Effector memory CD4-positive, alpha-beta T cell (primary cell): ENCODE data around the gene CEP162.
"Not testable (repeated sequence)": the region's sequence is repeated elsewhere in the genome, so short reads cannot be mapped to it uniquely, and the experiment has no call there.

Source experiments
- DNase-seq, 3 donors: peaks; one replicate each; pipeline ENCODE4 v3.0.0-alpha.2; 2020
- H3K27ac ChIP-seq: 2 replicates; pipeline ENCODE4 v1.7.0; 2013; ENCODE audit warnings: mild to moderate bottlenecking, low read length, moderate library complexity; ENCODE audit not compliant: insufficient read depth, poor library complexity, severe bottlenecking
- H3K27me3 ChIP-seq: replicated peaks from 2 replicates; pipeline ENCODE4 v1.7.0; 2013; ENCODE audit warnings: mild to moderate bottlenecking, low read length; ENCODE audit not compliant: insufficient read depth, control insufficient read depth, poor library complexity, severe bottlenecking
- H3K36me3 ChIP-seq: 2 replicates; pipeline ENCODE4 v1.7.0; 2013; ENCODE audit warnings: mild to moderate bottlenecking, low read length, moderate library complexity; ENCODE audit not compliant: control insufficient read depth, insufficient read depth
- H3K4me1 ChIP-seq: 2 replicates; pipeline ENCODE4 v1.7.0; 2013; ENCODE audit warnings: low read length, mild to moderate bottlenecking; ENCODE audit not compliant: control insufficient read depth, insufficient read depth, poor library complexity, severe bottlenecking
- H3K4me3 ChIP-seq: 2 replicates; pipeline ENCODE4 v1.7.0; 2013; ENCODE audit warnings: low read length, low read depth, mild to moderate bottlenecking; ENCODE audit not compliant: insufficient read depth, poor library complexity, severe bottlenecking
- H3K9me3 ChIP-seq: 2 replicates; pipeline ENCODE4 v1.7.0; 2013; ENCODE audit warnings: mild to moderate bottlenecking, low read length, moderate library complexity; ENCODE audit not compliant: control insufficient read depth

The CEP162 gene

DNA sequence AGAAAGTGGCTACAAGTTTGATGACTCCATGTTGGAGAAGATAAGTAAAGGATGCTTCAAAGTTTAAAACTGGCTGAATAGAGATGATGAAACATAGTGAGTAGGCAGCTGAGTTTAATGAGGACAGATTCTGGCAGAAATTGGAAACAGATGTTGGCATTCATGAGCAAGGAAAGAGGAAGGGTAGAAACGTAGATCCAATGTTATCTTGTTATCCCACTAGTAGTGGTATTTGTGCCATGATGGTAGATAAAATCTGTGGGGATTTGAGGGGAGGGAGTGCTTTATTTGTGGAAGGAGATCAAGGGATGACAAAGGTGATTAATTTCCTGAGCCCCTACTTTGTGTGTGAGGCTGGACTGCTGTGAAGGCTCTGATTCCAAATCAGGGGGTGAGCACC lies 124.4 kb downstream of the CEP162 start:
- Histone ChIP-seq H3K4me3 (no peak overlapping the region), H3K27me3 (no peaks in the 10 kb centered on the region), H3K27ac (no peak overlapping the region), H3K9me3 (no peaks in the 10 kb centered on the region), H3K36me3 (no peaks in the 10 kb centered on the region), H3K4me1 (no peaks in the 10 kb centered on the region)
- no peak for DNase-seq

DNA sequence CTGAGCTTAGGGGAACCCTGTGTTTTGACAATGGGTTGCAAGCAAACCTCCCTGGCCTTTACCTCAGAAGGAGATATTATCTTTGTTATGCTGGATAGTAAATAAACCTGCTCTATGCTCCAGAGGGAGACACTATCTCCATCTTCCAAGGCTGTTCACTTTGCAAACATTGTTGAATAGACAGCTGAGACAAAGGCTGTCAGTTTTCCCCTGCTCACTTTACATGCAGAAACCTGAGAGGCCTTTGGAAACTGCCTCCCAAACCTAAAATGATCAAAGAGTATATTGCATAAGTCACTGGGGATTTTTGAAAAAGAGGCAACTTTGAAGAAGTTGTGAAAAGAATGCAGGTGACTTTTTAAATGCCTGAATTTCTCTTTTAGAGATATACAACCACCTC lies 132.3 kb downstream of the CEP162 start:
- Histone ChIP-seq H3K36me3 (no peaks in the 10 kb centered on the region), H3K4me1 (no peaks in the 10 kb centered on the region), H3K27me3 (no peaks in the 10 kb centered on the region), H3K27ac (no peak overlapping the region), H3K4me3 (no peak overlapping the region), H3K9me3 (no peaks in the 10 kb centered on the region)
- DNase-seq: no peak

DNA sequence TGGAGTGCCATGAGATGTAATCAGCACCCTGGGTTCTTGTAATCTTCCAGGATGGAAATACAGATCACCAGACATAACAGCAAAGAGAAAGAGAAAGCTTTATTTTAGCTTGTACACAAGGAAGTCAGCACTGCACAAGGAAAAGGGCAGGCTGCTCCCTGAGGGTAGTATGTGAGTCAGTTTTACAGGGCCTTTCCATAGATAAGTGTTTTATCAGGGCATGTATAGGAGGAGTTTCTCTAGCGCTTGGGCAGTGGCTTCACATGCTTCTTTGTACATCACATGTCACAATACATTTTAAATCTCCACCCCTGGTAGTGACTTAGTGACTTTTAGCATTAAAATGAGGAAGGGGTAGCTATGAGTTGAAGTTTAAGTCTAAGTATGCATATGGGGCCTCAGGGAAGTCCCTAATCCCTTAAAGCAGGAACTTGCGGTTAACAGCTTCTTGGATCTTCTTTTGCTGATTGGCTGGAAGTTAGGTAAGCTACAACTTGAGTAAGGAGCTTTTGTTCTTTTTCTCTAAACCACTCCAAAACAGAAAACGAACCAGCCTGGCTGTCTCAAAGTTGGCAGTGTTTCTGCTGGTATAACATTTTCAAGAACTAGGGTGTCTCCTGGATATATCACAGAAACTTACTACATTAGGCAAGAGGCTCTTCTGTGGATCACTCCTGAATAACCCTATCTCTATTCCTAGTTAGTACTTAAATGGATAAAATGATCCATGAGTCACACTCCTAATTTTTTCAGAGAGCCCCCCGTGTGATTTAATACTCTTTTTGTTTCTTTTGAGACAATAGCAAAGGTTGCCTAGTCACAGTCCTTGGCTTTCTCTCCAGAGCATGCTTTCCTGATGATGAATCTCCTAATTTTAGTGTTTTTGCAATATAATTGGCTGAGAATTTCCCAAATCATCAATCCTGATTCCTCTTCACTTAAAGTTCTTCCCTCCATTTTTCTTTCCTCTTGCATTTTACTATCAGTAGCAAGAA lies 133.7 kb downstream of the CEP162 start:
- Histone ChIP-seq H3K36me3 (no peaks in the 10 kb centered on the region), H3K4me1 (no peaks in the 10 kb centered on the region), H3K9me3 (no peaks in the 10 kb centered on the region), H3K27ac (no peak overlapping the region), H3K27me3 (no peaks in the 10 kb centered on the region), H3K4me3 (no peak overlapping the region)
- DNase-seq: no peak

DNA sequence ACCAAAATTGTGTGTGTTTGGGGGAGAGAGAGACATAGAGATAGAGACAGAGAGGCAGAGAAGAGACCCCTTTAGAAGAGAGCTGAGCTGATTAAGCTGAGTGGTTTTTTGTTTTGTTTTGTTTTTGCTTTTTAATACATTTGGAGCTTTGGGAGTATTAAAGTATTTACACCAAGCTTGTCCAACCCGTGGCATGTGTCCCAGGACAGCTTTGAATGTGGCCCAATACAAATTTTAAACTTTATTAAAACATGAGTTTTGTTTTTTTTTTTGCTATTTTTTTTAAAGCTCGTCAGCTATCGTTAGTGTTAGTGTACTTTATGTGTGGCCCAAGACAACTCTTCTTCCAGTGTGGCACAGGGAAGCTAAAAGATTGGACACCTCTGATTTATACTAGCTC lies 137.9 kb downstream of the CEP162 start:
- no peaks in the 10 kb centered on the region for H3K36me3 ChIP-seq
- H3K27me3 ChIP-seq: no peaks in the 10 kb centered on the region
- no peaks in the 10 kb centered on the region for H3K4me1 ChIP-seq
- DNase-seq: no peak
- no peaks in the 10 kb centered on the region for H3K9me3 ChIP-seq
- no peak overlapping the region for H3K27ac ChIP-seq
- H3K4me3 ChIP-seq: no peak overlapping the region

DNA sequence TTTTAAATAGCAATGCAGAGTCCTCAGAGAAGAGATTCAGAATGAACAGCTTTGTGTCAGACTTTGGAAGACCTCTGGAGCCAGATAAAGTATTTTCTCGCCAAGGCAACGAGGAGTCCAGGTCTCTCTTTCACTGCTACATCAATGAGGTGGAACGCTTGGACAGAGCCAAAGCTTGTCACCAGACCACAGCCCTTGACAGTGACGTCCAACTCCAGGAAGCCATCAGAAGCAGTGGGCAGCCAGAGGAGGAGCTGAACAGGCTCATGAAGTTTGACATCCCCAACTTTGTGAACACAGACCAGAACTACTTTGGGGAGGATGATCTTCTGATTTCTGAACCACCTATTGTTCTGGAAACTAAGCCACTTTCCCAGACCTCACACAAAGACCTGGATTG lies 138.4 kb downstream of the CEP162 start:
- Histone ChIP-seq H3K27me3 (no peaks in the 10 kb centered on the region), H3K27ac (no peak overlapping the region), H3K4me3 (no peak overlapping the region), H3K9me3 (no peaks in the 10 kb centered on the region), H3K4me1 (no peaks in the 10 kb centered on the region), H3K36me3 (no peaks in the 10 kb centered on the region)
- DNase-seq: no peak

DNA sequence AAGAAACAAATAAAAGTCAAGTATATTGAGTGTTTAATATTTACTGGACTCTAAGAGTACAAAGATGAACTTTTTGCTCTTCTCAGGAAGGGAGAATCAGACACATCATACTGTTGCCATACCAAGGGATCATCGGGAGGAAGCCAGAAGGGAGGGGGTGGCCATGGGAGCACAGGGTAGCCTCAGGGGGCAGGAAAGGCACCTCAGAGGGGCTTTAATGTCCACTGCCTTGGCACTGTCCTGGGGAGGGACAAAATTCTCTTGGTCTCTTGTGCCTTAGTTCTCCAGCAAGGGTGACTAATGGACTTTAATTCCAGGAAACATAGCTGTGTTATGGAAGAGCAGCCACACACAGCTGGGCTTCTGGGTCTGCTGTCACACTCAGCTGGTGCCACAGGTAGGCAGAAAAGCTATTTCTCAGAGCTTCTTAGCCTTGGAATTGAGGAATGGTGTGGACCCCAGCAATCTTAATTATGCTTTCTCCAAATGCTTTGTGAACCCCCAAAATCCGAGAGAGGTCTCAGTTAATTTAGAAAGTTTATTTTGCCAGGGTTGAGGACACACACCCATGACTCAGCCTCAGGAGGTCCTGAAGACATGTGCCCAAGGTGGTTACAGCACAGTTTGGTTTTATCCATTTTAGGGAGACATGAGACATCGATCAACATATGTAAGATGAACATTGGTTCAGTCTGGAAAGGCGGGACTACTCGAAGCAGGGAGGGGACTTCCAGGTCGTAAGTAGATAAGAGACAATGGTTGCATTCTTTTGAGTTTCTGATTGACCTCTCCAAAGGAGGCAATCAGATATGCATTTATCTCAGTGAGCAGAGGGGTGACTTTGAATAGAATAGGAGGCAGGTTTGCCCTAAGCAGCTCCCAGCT lies 140.7 kb downstream of the CEP162 start:
- DNase-seq: no peak
- no peak overlapping the region for H3K4me3 ChIP-seq
- no peak overlapping the region for H3K27ac ChIP-seq
- no peaks in the 10 kb centered on the region for H3K4me1 ChIP-seq
- H3K9me3 ChIP-seq: no peaks in the 10 kb centered on the region
- no peaks in the 10 kb centered on the region for H3K27me3 ChIP-seq
- no peaks in the 10 kb centered on the region for H3K36me3 ChIP-seq

DNA sequence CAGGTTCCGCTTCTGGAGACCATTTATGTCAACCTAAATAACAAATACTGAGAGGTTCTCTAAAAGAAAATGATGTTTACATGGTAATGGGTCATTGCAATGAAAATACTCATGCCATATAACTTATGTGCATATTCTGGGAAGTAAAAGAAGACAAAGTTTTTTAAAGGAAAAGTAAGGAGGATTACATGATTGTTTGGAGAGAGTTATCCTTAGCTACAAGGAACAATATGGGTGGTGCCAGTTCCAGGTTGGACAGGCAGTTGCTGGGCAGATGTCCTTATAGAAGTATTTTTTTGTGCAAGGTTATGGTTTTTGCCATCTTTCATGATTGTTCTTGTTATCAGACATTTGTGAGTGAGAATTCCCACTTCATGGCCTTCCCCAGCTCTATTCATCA lies 141.4 kb downstream of the CEP162 start:
- Histone ChIP-seq H3K4me1 (no peaks in the 10 kb centered on the region), H3K9me3 (no peaks in the 10 kb centered on the region), H3K27me3 (no peaks in the 10 kb centered on the region), H3K36me3 (no peaks in the 10 kb centered on the region), H3K27ac (no peak overlapping the region), H3K4me3 (no peak overlapping the region)
- no peak for DNase-seq

DNA sequence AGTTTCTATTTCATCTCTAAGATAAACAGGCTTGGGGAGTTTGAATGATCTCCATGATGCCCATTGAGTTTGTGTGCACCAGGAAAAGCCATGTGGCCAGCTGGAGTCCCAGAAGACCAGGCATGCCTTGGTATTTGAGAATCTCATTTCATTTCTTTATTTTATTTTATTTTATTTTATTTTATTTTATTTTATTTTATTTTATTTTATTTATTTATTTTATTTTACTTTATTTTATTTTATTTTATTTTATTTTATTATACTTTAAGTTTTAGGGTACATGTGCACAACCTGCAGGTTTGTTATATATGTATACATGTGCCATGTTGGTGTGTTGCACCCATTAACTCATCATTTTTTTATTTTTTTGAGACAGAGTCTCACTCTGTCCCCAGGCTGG lies 142.7 kb downstream of the CEP162 start:
- not testable (repeated sequence) for DNase-seq, H3K27me3 ChIP-seq, H3K4me3 ChIP-seq, H3K36me3 ChIP-seq, H3K9me3 ChIP-seq, H3K27ac ChIP-seq, H3K4me1 ChIP-seq

DNA sequence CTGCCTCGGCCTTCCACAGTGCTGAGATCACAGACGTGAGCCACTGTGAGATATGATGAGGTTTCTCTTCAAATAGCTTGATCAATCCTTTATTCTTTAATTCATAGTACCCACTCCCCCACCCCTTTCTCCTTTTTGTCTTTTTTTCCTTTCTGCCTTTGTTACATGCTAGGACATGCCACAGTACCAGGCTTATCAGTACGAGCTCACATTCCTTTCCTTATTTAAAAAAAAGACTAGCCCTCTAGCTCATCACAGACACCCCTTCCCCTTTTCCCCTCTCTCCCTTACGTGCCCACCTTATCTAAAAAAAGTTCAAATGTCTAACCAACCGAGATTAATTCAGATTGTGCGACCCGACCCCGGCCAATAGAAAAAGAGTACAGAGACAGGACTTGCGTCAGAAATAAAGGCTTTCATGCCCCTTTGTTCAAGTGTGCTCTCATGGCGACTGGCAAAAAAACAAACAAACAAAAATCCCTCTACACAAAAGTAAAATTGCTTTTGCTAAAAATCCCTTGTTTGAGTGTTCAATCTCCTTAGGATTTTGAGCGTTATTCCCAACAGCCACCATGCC lies 144.7 kb downstream of the CEP162 start:
- Histone ChIP-seq H3K27ac (no peak overlapping the region), H3K4me3 (no peak overlapping the region), H3K4me1 (no peaks in the 10 kb centered on the region), H3K9me3 (no peaks in the 10 kb centered on the region), H3K36me3 (no peaks in the 10 kb centered on the region), H3K27me3 (no peaks in the 10 kb centered on the region)
- DNase-seq: no peak
